Measurements from ENCODE around the gene FNBP1.

FNBP1 gene

DNA sequence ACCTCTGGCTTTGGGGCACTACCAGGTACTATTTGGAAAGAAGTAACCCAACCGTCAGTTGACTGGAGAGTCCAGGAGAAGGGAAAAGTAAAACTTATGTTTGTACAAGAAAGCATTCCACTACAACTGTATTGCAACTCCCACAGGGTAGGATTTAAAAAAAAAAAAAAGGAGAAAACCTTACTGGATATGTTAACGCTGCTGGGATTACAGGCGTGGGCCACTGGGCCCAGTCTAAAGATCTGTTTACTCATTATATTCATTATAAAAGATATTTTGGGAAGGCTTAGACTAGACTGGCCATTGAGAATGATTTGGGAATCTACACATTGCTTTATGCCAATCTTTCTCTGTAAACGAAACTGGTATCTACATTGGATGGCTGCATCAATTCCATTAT, 121.1 kb downstream of the FNBP1 start:
- Histone ChIP-seq H3K9me3 (ENCODE audit: insufficient read depth, low read depth, low read length) (no peaks in the 10 kb centered on the region), H3K4me1 (ENCODE audit: insufficient read depth, low read length) (no peaks in the 10 kb centered on the region), H3K27me3 (ENCODE audit: insufficient read depth, low read length) (no peaks in the 10 kb centered on the region), H3K9ac (ENCODE audit: low read depth, low read length) (no peak overlapping the region), H3K36me3 (ENCODE audit: insufficient read depth, low read depth, low read length) (peaks cover 6% of the 10 kb centered on the region), H3K27ac (ENCODE audit: low read length) (no peak overlapping the region), H3K4me3 (ENCODE audit: low read length) (no peak overlapping the region)

DNA sequence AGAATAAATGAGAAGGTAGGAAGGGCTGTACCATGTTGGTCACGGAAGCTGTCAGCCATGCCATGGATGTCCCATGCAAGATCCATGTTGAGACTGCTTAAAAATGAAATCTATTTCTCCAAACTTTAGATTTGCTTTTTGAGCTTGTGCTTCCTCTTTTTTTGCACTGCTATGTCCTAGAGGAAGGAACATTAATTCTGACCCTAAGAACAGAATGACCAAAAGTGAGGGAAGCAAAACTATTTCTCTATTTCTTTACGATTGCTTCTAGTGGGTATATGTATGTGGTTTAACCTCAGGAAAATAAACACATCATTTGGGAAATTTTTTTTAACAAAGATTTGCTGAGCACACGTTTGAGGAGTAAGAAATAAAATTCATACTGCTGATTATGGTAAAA, 123.1 kb downstream of the FNBP1 start:
- no peak overlapping the region for H3K9ac ChIP-seq (ENCODE audit: low read depth, low read length)
- H3K9me3 ChIP-seq (ENCODE audit: insufficient read depth, low read depth, low read length) = no peaks in the 10 kb centered on the region
- no peaks in the 10 kb centered on the region for H3K27me3 ChIP-seq (ENCODE audit: insufficient read depth, low read length)
- H3K36me3 ChIP-seq (ENCODE audit: insufficient read depth, low read depth, low read length) = peaks cover 1% of the 10 kb centered on the region; the same call in 1 of the 2 replicates
- H3K4me3 ChIP-seq (ENCODE audit: low read length) = no peak overlapping the region
- no peak overlapping the region for H3K27ac ChIP-seq (ENCODE audit: low read length)
- H3K4me1 ChIP-seq (ENCODE audit: insufficient read depth, low read length) = no peaks in the 10 kb centered on the region

DNA sequence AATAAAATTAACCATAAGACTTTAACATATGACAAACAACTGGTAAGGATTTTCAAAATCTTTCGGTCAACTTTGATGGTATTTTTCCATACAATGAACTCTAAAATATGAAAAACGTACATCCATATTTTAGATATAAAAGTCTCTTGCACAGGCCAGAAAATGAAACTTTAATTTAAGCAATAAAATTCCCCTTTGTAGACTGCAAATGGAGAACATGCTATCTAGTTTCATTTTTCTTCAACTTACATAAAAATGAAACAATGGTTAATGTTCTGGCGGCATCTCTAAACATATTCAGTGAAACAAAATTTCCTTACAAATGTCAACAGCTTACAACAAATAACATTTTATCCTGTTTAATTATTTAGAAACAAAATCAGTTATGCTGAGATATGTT, 123.7 kb downstream of the FNBP1 start:
- Histone ChIP-seq H3K9me3 (ENCODE audit: insufficient read depth, low read depth, low read length) (no peaks in the 10 kb centered on the region), H3K4me3 (ENCODE audit: low read length) (no peak overlapping the region), H3K4me1 (ENCODE audit: insufficient read depth, low read length) (no peaks in the 10 kb centered on the region), H3K27ac (ENCODE audit: low read length) (no peak overlapping the region), H3K36me3 (ENCODE audit: insufficient read depth, low read depth, low read length) (no peaks in the 10 kb centered on the region; the same call in 1 of the 2 replicates), H3K9ac (ENCODE audit: low read depth, low read length) (no peak overlapping the region), H3K27me3 (ENCODE audit: insufficient read depth, low read length) (no peaks in the 10 kb centered on the region)

DNA sequence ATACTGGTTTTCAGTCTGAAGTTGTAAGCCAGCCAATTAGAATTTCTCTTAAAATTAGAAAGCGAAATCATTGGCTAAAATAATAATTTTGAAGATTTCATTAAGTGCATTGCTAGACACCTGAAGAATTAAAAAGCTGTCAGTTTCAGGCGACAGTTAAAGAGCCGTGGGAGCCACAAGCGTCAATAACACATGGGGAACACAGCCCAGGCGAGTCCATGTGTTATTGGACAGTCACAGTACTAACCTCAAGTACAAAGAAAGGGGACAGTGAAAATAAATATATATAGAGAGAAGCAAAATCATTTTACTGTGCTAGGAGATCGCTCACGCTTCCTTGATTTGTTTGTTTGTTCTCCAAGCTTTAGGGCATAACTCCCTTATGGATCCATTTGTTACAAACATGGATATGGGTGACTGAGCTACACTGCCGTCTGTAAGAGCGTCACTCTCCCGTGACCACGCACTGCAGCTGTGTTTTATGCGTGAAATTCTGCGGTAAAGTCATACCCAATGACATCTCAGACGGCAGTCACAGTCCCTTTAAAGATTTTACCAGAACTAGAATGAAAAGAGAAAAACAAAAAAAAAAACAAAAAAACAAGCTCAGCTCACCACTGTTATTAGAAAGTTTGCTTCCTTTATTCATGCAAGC, 124.6 kb downstream of the FNBP1 start:
- H3K36me3 ChIP-seq (ENCODE audit: insufficient read depth, low read depth, low read length) = no peaks in the 10 kb centered on the region; the same call in 1 of the 2 replicates
- H3K27me3 ChIP-seq (ENCODE audit: insufficient read depth, low read length) = no peaks in the 10 kb centered on the region
- no peaks in the 10 kb centered on the region for H3K4me1 ChIP-seq (ENCODE audit: insufficient read depth, low read length)
- no peaks in the 10 kb centered on the region for H3K9me3 ChIP-seq (ENCODE audit: insufficient read depth, low read depth, low read length)
- no peak overlapping the region for H3K9ac ChIP-seq (ENCODE audit: low read depth, low read length)
- no peak overlapping the region for H3K4me3 ChIP-seq (ENCODE audit: low read length)
- no peak overlapping the region for H3K27ac ChIP-seq (ENCODE audit: low read length)

DNA sequence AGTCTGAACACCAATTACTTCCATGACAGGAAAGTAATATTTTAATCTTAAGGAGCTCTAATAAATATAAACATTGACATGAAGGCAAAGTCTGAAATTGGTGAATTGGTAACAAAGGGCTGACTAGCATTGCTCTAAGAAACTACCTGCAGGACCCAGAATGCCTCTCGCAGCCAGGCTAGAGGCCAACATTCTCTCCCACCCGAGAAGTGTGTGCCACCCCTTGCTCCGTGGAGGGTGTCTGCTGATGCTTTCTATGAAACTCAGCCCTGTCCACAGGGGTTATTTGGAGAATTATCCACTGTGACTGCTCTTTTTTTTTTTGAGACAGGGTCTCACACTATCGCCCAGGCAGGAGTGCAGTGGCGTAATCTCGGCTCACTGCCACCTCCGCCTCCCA, 126.3 kb downstream of the FNBP1 start:
- Histone ChIP-seq H3K9me3 (ENCODE audit: insufficient read depth, low read depth, low read length) (no peaks in the 10 kb centered on the region), H3K27me3 (ENCODE audit: insufficient read depth, low read length) (no peaks in the 10 kb centered on the region), H3K27ac (ENCODE audit: low read length) (no peak overlapping the region), H3K4me1 (ENCODE audit: insufficient read depth, low read length) (no peaks in the 10 kb centered on the region), H3K9ac (ENCODE audit: low read depth, low read length) (no peak overlapping the region), H3K36me3 (ENCODE audit: insufficient read depth, low read depth, low read length) (no peaks in the 10 kb centered on the region; the same call in 1 of the 2 replicates), H3K4me3 (ENCODE audit: low read length) (no peak overlapping the region)

DNA sequence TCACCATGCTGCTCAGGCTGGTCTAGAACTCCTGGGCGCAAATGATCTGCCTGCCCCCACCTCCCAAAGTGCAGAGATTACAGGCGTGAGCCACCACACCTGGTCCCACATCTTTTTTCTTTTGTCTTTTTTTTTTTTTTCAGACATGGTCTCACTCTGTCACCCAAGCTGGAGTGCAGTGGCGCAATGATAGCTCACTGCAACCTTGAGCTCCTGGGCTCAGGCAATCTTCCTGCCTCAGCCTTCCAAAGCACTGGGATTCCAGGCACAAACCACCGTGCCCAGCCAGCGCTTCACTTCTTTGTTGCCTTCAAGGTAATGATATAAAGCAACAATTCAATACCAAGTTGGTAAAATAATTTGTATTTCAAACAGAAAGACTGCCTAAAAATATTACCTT, 128.9 kb downstream of the FNBP1 start:
- Histone ChIP-seq H3K27ac (ENCODE audit: low read length) (no peak overlapping the region), H3K9ac (ENCODE audit: low read depth, low read length) (no peak overlapping the region), H3K4me3 (ENCODE audit: low read length) (no peak overlapping the region), H3K4me1 (ENCODE audit: insufficient read depth, low read length) (peaks cover 6% of the 10 kb centered on the region; the same call in 1 of the 2 replicates), H3K27me3 (ENCODE audit: insufficient read depth, low read length) (no peaks in the 10 kb centered on the region), H3K36me3 (ENCODE audit: insufficient read depth, low read depth, low read length) (no peaks in the 10 kb centered on the region), H3K9me3 (ENCODE audit: insufficient read depth, low read depth, low read length) (no peaks in the 10 kb centered on the region)

DNA sequence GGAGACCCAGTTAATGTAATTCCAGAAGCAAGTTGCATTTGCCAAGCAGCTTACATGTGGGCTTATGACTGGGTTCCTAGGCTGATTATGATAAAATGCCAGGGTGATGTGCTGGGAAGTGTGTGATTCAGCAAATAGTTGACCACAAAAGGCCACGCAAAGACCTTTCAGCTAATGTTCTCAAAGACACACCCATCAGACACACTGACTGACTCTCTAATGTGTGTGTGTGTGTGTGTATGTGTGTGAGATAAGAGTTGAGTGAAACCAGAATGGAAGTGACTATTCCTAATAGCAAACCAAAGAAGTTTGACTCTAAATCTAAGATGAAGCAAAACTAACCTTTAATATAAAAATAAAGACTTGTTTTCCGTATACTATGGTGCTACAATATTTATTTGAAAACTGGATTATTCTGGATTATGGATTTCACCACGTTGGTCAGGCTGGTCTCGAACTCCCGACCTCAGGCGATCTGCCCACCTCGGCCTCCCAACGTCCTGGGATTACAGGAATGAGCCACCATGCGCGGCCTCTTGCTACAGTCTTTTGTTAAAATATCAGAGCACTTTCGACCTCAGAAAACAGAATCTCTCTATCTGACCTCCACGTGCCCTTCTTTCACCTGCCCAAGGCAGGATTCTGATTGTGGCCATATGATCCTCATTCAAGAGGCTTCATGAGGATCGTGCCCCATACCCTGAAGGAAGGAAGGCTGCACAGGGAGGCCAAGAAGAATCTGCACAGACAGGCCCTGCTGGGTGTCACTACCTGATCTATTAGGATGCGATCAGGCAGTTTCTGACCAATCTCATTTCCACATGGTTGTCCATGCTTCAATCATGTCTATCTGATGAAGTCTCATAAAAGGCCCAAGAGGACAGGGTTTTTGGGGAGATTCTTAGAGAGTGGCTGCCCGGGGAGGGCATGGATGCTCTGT, 132.1 kb downstream of the FNBP1 start:
- peaks cover 8% of the 10 kb centered on the region; the same call in 1 of the 2 replicates for H3K4me1 ChIP-seq (ENCODE audit: insufficient read depth, low read length)
- no peak overlapping the region for H3K27ac ChIP-seq (ENCODE audit: low read length)
- H3K36me3 ChIP-seq (ENCODE audit: insufficient read depth, low read depth, low read length) = peaks cover 10% of the 10 kb centered on the region; the same call in 1 of the 2 replicates
- H3K27me3 ChIP-seq (ENCODE audit: insufficient read depth, low read length) = no peaks in the 10 kb centered on the region
- no peak overlapping the region for H3K4me3 ChIP-seq (ENCODE audit: low read length)
- no peaks in the 10 kb centered on the region for H3K9me3 ChIP-seq (ENCODE audit: insufficient read depth, low read depth, low read length)
- no peak overlapping the region for H3K9ac ChIP-seq (ENCODE audit: low read depth, low read length)

DNA sequence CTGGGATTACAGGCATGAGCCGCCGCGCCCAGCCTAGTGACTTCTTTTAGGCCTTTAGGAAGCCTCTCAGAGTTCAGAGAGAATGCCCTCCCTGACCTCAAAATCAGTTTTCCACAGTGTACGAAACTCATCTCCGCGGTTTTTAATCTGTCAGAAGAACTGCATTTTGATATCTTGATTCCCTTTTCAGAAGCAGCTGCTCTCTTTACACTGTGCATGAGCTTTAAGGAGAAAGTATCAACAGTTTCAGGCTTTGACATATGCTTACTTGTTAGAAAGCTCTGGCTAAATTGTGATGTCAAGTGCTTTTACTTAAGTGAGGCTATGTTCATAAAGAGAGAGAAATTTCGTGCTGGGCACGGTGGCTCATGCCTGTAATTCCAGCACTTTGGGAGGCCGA, 133.1 kb downstream of the FNBP1 start:
- no peak overlapping the region for H3K27ac ChIP-seq (ENCODE audit: low read length)

DNA sequence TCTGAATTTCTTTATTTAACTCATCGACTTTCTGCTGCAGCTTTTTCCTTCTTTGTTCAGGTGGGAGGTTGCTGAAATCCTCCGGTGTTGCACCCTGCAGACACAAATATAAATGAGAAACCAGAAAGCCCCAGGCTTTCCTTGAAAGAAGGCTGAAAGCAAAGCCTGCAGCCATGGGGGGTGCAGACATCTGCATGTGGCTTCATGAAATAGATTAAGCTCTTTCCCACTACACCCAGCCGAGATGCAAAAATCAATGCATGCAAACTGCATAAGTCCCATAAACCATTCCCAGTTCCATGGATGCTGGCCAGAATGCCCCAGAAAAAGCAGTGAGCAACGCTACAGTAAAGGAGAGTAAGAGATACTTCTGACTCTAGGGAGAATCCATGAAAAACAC, 134.1 kb downstream of the FNBP1 start:
- peaks cover 10% of the 10 kb centered on the region; the same call in 1 of the 2 replicates for H3K36me3 ChIP-seq (ENCODE audit: insufficient read depth, low read depth, low read length)
- no peaks in the 10 kb centered on the region for H3K27me3 ChIP-seq (ENCODE audit: insufficient read depth, low read length)
- peak overlapping the region; percentile 52 for H3K27ac ChIP-seq (ENCODE audit: low read length)

More for the DNA sequence above, 133.1 kb downstream of the FNBP1 start:
- H3K9ac ChIP-seq (ENCODE audit: low read depth, low read length) = no peak overlapping the region
- peaks cover 8% of the 10 kb centered on the region; the same call in 1 of the 2 replicates for H3K4me1 ChIP-seq (ENCODE audit: insufficient read depth, low read length)
- no peaks in the 10 kb centered on the region for H3K27me3 ChIP-seq (ENCODE audit: insufficient read depth, low read length)
- peaks cover 10% of the 10 kb centered on the region; the same call in 1 of the 2 replicates for H3K36me3 ChIP-seq (ENCODE audit: insufficient read depth, low read depth, low read length)
- H3K4me3 ChIP-seq (ENCODE audit: low read length) = no peak overlapping the region
- H3K9me3 ChIP-seq (ENCODE audit: insufficient read depth, low read depth, low read length) = no peaks in the 10 kb centered on the region

DNA sequence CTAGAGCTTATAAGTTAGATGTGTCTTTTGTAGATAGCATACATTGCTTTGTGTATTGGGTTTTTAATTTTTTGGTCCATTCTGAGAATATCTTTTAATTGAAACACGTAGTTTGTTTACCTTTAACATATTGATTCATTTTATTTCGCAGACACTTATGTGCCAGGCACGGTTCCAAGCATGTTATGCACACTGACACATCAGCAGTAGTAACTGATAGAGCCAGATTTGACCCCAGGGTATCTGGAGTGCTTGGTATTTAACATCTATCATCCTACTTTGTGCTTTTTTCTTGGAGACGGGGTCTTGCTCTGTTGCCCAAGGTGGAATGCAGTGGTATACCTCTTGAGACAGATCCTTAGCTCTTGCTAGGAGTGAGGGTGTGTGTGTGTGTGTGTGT, 135.8 kb downstream of the FNBP1 start:
- no peaks in the 10 kb centered on the region for H3K9me3 ChIP-seq (ENCODE audit: insufficient read depth, low read depth, low read length)
- no peak overlapping the region for H3K27ac ChIP-seq (ENCODE audit: low read length)

More for the DNA sequence above, 134.1 kb downstream of the FNBP1 start:
- peaks cover 8% of the 10 kb centered on the region; the same call in 1 of the 2 replicates for H3K4me1 ChIP-seq (ENCODE audit: insufficient read depth, low read length)
- H3K4me3 ChIP-seq (ENCODE audit: low read length) = no peak overlapping the region; the same call in 1 of the 2 replicates
- H3K9me3 ChIP-seq (ENCODE audit: insufficient read depth, low read depth, low read length) = no peaks in the 10 kb centered on the region
- peak overlapping the region; percentile 27 for H3K9ac ChIP-seq (ENCODE audit: low read depth, low read length)

DNA sequence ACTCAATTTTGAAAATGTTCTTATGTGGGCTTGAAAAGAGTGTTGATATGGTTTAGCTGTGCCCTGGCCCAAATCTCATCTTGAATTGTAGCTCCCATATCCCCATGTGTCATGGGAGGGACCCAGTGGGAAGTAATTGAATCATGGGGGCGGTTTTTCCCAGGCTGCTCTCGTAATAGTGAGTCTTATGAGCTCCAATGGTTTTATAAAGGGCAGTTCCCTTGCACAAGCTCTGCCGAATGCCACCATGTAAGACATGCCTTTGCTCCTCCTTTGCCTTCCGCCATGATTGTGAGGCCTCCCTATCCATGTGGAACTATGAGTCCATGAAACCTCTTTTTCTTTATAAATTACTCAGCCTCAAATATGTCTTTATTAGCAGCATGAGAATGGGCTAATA, 136.7 kb downstream of the FNBP1 start:
- no peaks in the 10 kb centered on the region for H3K9me3 ChIP-seq (ENCODE audit: insufficient read depth, low read depth, low read length)

More for the DNA sequence above, 135.8 kb downstream of the FNBP1 start:
- Histone ChIP-seq H3K36me3 (ENCODE audit: insufficient read depth, low read depth, low read length) (peaks cover 16% of the 10 kb centered on the region), H3K9ac (ENCODE audit: low read depth, low read length) (no peak overlapping the region), H3K4me1 (ENCODE audit: insufficient read depth, low read length) (peaks cover 8% of the 10 kb centered on the region; the same call in 1 of the 2 replicates), H3K27me3 (ENCODE audit: insufficient read depth, low read length) (no peaks in the 10 kb centered on the region), H3K4me3 (ENCODE audit: low read length) (no peak overlapping the region)

More for the DNA sequence above, 136.7 kb downstream of the FNBP1 start:
- Histone ChIP-seq H3K4me1 (ENCODE audit: insufficient read depth, low read length) (peaks cover 8% of the 10 kb centered on the region; the same call in 1 of the 2 replicates), H3K27ac (ENCODE audit: low read length) (no peak overlapping the region), H3K4me3 (ENCODE audit: low read length) (no peak overlapping the region), H3K36me3 (ENCODE audit: insufficient read depth, low read depth, low read length) (peaks cover 21% of the 10 kb centered on the region), H3K9ac (ENCODE audit: low read depth, low read length) (no peak overlapping the region), H3K27me3 (ENCODE audit: insufficient read depth, low read length) (no peaks in the 10 kb centered on the region)

Measured in iPS-20b (cell line).